AG10803 (cell line): ENCODE measurements around the gene VAV2.

Experiments
- DNase-seq: peaks from one replicate; pipeline ENCODE4 v3.0.0; 2010; ENCODE audit warnings: low read depth
- H3K4me3 ChIP-seq: 2 replicates; pipeline ENCODE4 v1.5.1; 2011; ENCODE audit warnings: mild to moderate bottlenecking, low read length, control low read depth
- TF ChIP-seq, protein P1 (sequence below): conservative IDR thresholded peaks from 2 replicates; pipeline ENCODE4 v1.5.1; 2011; ENCODE audit warnings: mild to moderate bottlenecking, low read length, control low read depth, inconsistent platforms

The VAV2 gene

GRCh38 chr9:133782157-133783130, 209.7 kb downstream of the VAV2 start:
- peak; percentile 62 for DNase-seq
- TF ChIP-seq, protein P1, sequence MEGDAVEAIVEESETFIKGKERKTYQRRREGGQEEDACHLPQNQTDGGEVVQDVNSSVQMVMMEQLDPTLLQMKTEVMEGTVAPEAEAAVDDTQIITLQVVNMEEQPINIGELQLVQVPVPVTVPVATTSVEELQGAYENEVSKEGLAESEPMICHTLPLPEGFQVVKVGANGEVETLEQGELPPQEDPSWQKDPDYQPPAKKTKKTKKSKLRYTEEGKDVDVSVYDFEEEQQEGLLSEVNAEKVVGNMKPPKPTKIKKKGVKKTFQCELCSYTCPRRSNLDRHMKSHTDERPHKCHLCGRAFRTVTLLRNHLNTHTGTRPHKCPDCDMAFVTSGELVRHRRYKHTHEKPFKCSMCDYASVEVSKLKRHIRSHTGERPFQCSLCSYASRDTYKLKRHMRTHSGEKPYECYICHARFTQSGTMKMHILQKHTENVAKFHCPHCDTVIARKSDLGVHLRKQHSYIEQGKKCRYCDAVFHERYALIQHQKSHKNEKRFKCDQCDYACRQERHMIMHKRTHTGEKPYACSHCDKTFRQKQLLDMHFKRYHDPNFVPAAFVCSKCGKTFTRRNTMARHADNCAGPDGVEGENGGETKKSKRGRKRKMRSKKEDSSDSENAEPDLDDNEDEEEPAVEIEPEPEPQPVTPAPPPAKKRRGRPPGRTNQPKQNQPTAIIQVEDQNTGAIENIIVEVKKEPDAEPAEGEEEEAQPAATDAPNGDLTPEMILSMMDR: peak; percentile 90
- H3K4me3 ChIP-seq: no peak overlapping the region

DNA sequence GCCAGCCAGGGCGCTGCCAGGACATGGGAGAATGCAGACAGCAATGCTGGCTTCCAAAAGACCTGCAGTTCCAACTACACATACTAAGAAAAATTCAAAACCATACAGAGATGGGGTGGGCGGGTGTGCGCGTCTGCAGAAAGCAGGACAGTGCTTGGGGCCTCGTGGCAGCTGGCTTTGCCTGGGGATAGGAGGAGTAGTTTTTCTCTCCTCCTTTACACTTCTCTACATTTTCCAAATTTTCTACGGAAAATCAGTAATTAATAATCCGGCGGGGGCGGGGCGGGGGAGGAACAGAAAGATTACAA, 210.3 kb downstream of the VAV2 start:
- DNase-seq: no peak
- H3K4me3 ChIP-seq: no peak overlapping the region
- TF ChIP-seq, protein P1: no peak

DNA sequence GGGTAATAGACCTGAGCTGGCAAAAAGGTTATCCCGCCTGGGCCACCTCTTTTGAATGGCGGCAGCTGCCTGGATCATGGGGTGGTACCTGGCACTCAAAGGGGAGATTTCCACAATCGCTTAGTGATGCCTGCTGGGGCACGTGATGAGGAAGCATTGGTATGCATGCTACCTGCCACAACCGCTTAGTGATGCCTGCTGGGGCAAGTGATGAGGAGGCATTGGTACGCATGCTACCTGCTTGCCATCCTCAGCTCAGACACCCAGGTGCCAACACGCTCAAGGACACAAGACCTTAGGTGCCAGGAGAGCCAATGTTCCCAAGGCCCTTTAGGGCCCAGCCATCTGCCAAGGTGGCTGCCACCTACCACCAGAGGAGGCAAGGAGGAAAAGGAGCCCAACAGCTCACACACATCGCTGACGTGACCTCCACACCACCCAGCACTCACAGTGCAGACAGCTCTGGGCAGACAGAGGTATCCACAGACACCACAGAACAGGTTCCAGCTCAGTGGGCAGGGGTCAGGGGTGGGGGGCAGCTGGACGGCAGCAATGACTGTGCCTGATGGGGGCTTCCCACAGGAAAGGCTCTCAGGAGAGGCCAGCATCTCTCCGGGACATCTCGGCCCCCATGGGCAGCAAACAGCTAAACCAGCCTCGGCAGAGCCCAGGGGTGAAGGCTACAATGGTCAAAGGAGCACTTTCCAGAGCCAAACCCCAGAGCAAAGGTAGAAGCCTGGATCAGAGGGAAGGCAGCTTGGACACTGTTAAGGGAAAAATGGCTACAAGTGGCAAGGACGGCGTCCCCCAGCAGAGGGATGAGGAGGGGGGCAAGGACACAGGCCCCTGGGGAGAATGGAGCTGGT, 210.9 kb downstream of the VAV2 start:
- TF ChIP-seq, protein P1: no peak
- no peak overlapping the region for H3K4me3 ChIP-seq
- no peak for DNase-seq

DNA sequence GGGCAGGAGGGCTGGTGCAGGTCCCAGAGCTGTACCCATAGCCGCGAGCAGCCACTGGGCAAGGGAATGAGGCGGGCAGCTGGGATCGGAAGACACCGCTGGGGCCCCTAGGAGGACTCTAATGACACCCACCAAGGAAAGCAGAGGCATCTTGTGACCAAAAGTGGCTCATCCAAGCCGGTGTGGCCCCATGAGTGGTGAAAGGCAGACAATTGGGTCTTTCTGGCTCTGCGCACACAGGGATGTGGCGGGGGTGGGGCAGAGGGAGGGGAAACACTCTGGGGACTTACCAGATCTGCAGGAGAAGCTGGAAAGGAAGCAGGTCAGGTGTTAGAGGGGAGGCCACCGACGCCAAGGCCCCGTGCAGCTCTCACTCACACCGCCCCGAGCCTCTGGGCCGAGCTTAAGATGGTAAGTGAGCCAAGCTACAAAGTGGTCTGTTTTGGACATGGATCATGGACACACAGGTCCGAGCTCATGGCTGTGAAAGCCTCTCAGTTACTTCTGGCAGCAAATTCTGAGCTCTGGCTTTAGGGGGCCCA, 211.6 kb downstream of the VAV2 start:
- TF ChIP-seq, protein P1: no peak
- H3K4me3 ChIP-seq: no peak overlapping the region
- DNase-seq: no peak

DNA sequence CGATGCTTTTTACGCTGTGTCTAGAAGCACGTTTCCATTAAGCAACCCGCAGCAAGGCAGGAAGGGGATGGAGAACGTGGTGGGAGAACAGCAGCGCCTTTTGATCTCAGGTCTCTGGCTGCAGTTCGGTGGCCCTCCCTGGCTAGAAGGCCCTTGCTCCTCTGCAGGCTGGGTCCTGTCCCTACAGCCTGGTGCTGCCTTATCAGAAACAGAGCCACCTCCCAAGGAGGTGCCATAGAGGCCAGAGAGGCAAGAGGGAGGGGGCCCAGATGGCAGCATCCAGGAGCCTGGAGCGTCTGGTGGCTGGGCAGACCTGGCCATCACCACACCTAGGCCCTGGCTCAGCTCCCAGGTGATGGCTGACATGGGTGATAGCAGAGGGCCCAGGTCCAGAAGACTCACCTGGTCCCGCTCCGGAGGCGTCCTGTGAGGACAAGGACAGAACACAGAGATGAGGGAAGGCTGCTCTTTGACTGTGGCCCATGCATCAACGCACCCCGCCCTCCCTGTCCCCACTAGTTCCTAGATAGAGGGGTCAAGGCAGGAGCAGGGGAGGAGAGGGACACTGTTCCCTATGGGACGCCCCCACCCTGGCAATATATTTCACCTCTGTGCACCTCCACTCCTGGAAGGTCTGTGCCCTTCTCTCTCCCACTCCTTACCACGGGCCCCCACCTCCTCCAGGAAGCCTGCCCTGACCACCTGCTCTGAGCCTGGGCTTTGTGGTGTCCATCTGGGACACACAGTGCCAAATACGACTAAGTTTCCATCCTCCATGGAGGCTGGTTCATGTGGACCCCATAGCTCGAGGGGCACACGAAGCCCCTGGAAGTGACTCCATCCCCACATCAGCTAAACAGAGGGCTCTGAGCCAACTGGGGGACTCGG, 212.4 kb downstream of the VAV2 start:
- no peak overlapping the region for H3K4me3 ChIP-seq
- TF ChIP-seq, protein P1: no peak
- DNase-seq: no peak

DNA sequence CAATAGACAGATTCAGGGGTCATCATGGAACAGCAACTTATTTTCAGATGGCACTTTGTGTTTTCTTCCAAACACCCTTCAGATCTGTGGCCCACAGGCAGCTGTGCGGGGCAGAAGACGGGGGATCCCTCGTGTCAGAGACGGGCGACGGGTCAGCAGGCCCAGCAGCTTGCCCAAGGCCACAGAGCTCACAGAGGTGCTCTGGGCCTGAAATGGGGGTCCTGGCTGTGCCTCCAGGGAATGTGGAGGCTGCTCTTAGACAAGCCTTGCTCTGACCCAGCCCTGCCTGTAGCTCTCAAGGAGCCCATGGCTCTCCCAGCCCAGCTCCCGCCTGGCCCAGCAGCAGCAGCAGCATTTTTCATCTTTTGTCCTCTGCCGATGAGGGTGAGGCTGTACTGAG, 213.0 kb downstream of the VAV2 start:
- TF ChIP-seq, protein P1: no peak
- DNase-seq: no peak
- H3K4me3 ChIP-seq: no peak overlapping the region
